SH-SY5Y (cell line): ENCODE results near the gene ANKRD28.

Experiments
- GATA2 ChIP-seq: IDR thresholded peaks from 2 replicates; pipeline ENCODE4 v1.6.1; 2011; ENCODE audit warnings: mild to moderate bottlenecking, low read depth, low read length
- GATA3 ChIP-seq: IDR thresholded peaks from 2 replicates; pipeline ENCODE4 v1.6.1; 2011; ENCODE audit warnings: low read depth, mild to moderate bottlenecking, low read length, moderate library complexity

DNA sequence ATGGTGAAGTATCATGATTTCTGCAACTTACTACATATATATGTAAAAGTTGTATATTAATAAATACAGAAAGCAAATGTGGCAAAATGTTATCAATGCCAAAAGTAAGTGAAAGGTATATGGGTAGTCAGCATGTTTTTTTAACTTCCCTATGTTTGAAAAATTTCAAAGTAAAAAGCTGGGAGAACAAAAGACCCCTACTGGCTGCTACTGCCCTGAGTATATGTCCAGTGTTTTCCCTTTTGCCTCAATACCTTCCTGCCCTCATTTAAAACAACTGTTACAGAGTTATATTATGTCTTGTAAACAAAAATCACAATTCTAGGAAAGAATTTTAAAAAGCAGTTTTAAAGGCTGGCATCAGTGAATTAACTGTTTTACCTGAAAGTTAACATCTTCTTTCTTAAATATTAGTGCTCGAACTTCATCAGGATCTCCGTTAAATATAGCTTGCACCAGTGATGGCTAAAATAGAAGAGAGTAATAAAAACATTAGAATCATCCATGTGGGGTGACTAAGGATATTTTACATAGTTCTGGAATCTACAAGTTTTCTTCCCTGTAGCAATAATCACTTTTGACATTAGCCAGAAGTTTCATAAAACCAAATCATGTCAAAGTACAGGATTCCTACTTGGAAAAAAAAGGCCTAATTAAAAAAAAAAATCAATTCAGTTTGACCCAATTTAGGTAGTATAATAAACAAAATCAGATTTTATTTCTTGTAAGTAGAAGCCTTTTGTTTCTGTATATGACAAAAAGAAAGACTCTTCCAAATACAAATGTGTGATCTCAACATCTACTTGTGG, 2.7 kb downstream of the ANKRD28 start:
- no peak for TF ChIP-seq GATA2
- no peak for TF ChIP-seq GATA3
